ENCODE data around the gene KRTAP4-11.

DNA sequence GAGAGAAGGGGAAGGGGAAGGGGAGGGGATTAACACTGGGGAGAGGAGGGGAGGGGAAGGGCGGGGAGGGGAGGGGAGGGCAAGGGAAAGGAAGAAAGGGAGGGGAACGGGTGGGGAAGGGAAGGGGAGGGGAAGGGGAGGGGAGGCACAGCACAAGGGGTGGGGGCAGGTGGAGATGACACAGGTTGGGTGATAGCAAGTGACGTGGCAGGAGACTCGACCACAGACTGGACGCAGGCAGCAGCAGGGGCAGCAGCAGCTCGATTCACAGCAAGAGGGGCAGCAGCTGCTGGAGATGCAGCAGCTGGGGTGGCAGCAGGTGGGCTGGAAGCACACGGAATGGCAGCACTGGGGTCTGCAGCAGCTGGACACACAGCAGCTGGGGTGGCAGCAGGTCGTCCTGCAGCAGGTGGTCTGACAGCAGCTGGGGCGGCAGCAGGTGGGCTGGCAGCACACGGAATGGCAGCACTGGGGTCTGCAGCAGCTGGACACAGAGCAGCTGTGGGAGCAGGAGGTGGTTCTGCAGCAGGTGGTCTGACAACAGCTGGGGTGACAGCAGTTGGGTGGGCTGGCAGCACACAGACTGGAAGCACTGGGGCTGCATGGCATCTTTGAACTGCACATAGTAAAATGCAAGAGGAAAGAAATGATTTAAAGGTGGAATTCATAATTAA is 16.4 kb downstream of the KRTAP4-11 start, which contains the start of gene KRTAP4-16:
- TF ChIP-seq, protein P1, sequence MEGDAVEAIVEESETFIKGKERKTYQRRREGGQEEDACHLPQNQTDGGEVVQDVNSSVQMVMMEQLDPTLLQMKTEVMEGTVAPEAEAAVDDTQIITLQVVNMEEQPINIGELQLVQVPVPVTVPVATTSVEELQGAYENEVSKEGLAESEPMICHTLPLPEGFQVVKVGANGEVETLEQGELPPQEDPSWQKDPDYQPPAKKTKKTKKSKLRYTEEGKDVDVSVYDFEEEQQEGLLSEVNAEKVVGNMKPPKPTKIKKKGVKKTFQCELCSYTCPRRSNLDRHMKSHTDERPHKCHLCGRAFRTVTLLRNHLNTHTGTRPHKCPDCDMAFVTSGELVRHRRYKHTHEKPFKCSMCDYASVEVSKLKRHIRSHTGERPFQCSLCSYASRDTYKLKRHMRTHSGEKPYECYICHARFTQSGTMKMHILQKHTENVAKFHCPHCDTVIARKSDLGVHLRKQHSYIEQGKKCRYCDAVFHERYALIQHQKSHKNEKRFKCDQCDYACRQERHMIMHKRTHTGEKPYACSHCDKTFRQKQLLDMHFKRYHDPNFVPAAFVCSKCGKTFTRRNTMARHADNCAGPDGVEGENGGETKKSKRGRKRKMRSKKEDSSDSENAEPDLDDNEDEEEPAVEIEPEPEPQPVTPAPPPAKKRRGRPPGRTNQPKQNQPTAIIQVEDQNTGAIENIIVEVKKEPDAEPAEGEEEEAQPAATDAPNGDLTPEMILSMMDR (IDR thresholded peaks at IDR 0.05): no peak
- no peak for TF ChIP-seq EZH2phosphoT487 (IDR thresholded peaks at IDR 0.05)
